ENCODE results near the gene RHCE. TPM values are rescaled to one million over a fixed set of nuclear protein-coding genes. Genes with fewer than 3 reads are reported as not detected.
"Not testable (repeated sequence)": the region's sequence is repeated elsewhere in the genome, so short reads cannot be mapped to it uniquely, and the experiment has no call there.

Gene RHCE
- total RNA-seq = 1 to 10 TPM in 1 of 2 donors, under 1 TPM in 1; 0.31 to 3.1 TPM
- under 1 TPM; 0.12 to 0.26 TPM for polyA plus RNA-seq
- long read RNA-seq, donor 1 = 0 reads
- long read RNA-seq, donor 2 = 0 reads
- long read RNA-seq, donor 3 = 0 reads
- long read RNA-seq, donor 4 = 0 reads
- long read RNA-seq, donor 5 = 0 reads

- DNase-seq; H3K4me3 ChIP-seq; H3K27me3 ChIP-seq (ENCODE audit: control insufficient read depth in 3 of 3, insufficient read depth in 3 of 3, low read length in 2 of 3); H3K36me3 ChIP-seq (ENCODE audit: control insufficient read depth in 4 of 4, insufficient read depth in 4 of 4, low read length in 4 of 4); H3K9ac ChIP-seq (ENCODE audit: insufficient read depth in 1 of 2, low read length in 2 of 2); H3K4me1 ChIP-seq (ENCODE audit: control insufficient read depth in 5 of 5, insufficient read depth in 5 of 5, low read length in 5 of 5); H3K27ac ChIP-seq (ENCODE audit: low read depth in 1 of 2, low read length in 1 of 2); H3K9me3 ChIP-seq (ENCODE audit: control insufficient read depth in 4 of 4, insufficient read depth in 3 of 4, low read length in 3 of 4); ATAC-seq (ENCODE audit: insufficient read depth, low FRiP score): not testable (repeated sequence)
- WGBS, 2 donors = 81 to 85% methylated on average over 8 to 9 of the region's 9 CpGs
Measured at GRCh38 chr1:25420715-25421114, at the start of gene RHCE. Gene RHCE (minus strand): TSS chr1:25420825. CDS start chr1:25420786, 39 bp downstream.

GRCh38 chr1:25469177-25469576 is 48.6 kb upstream of the RHCE start:
- Histone ChIP-seq H3K9ac (ENCODE audit: insufficient read depth in 1 of 2, low read length in 2 of 2) (no peak overlapping the region), H3K4me1 (ENCODE audit: control insufficient read depth in 5 of 5, insufficient read depth in 5 of 5, low read length in 5 of 5) (peaks cover 0 to 20% (median 3%) of the 10 kb centered on the region in 5 donors), H3K27ac (ENCODE audit: low read depth in 1 of 2, low read length in 1 of 2) (no peak overlapping the region), H3K9me3 (ENCODE audit: control insufficient read depth in 4 of 4, insufficient read depth in 3 of 4, low read length in 3 of 4) (no peaks in the 10 kb centered on the region), H3K36me3 (ENCODE audit: control insufficient read depth in 4 of 4, insufficient read depth in 4 of 4, low read length in 4 of 4) (peaks cover 0 to 4% (median 2%) of the 10 kb centered on the region in 4 donors), H3K4me3 (no peak overlapping the region), H3K27me3 (ENCODE audit: control insufficient read depth in 3 of 3, insufficient read depth in 3 of 3, low read length in 2 of 3) (no peaks in the 10 kb centered on the region)
- no peak for DNase-seq
- WGBS, 2 donors = 82 to 92% methylated on average over 2 of the region's 2 CpGs
- ATAC-seq (ENCODE audit: insufficient read depth, low FRiP score) = no peak
- no peak for TF ChIP-seq CTCF (IDR thresholded peaks at IDR 0.05; ENCODE audit: control extremely low read depth, extremely low read depth)

- H3K9ac ChIP-seq (ENCODE audit: insufficient read depth in 1 of 2, low read length in 2 of 2) = no peak overlapping the region
- H3K9me3 ChIP-seq (ENCODE audit: control insufficient read depth in 4 of 4, insufficient read depth in 3 of 4, low read length in 3 of 4) = no peaks in the 10 kb centered on the region
- H3K36me3 ChIP-seq (ENCODE audit: control insufficient read depth in 4 of 4, insufficient read depth in 4 of 4, low read length in 4 of 4) = peaks cover 0 to 4% (median 3%) of the 10 kb centered on the region in 4 donors
- H3K27me3 ChIP-seq (ENCODE audit: control insufficient read depth in 3 of 3, insufficient read depth in 3 of 3, low read length in 2 of 3) = no peaks in the 10 kb centered on the region
- H3K4me1 ChIP-seq (ENCODE audit: control insufficient read depth in 5 of 5, insufficient read depth in 5 of 5, low read length in 5 of 5) = peaks cover 2 to 20% (median 4%) of the 10 kb centered on the region in 5 donors
- ATAC-seq (ENCODE audit: insufficient read depth, low FRiP score) (no peak), DNase-seq (peak; percentile 14 to 72 (median 59))
- no peak for TF ChIP-seq CTCF (IDR thresholded peaks at IDR 0.05; ENCODE audit: control extremely low read depth, extremely low read depth)
- H3K27ac ChIP-seq (ENCODE audit: low read depth in 1 of 2, low read length in 1 of 2) = peak overlapping the region in 1 of 2 donors; percentile 12
- no peak overlapping the region for H3K4me3 ChIP-seq
Measured at GRCh38 chr1:25468033-25468432, 47.4 kb upstream of the RHCE start.

- ATAC-seq (ENCODE audit: insufficient read depth, low FRiP score) = no peak
- Histone ChIP-seq H3K9ac (ENCODE audit: insufficient read depth in 1 of 2, low read length in 2 of 2) (no peak overlapping the region), H3K36me3 (ENCODE audit: control insufficient read depth in 4 of 4, insufficient read depth in 4 of 4, low read length in 4 of 4) (peaks cover 0 to 4% (median 3%) of the 10 kb centered on the region in 4 donors), H3K27ac (ENCODE audit: low read depth in 1 of 2, low read length in 1 of 2) (no peak overlapping the region), H3K27me3 (ENCODE audit: control insufficient read depth in 3 of 3, insufficient read depth in 3 of 3, low read length in 2 of 3) (no peaks in the 10 kb centered on the region), H3K4me3 (no peak overlapping the region), H3K4me1 (ENCODE audit: control insufficient read depth in 5 of 5, insufficient read depth in 5 of 5, low read length in 5 of 5) (peaks cover 3 to 22% (median 6%) of the 10 kb centered on the region in 5 donors), H3K9me3 (ENCODE audit: control insufficient read depth in 4 of 4, insufficient read depth in 3 of 4, low read length in 3 of 4) (no peaks in the 10 kb centered on the region)
- 90 to 94% methylated on average over 1 of the region's 1 CpG for WGBS, 2 donors
- DNase-seq = no peak
- TF ChIP-seq CTCF (IDR thresholded peaks at IDR 0.05; ENCODE audit: control extremely low read depth, extremely low read depth) = no peak
Measured at GRCh38 chr1:25467616-25468015, 47.0 kb upstream of the RHCE start.

Measured in lung (tissue), 16 donors.